GM13977 (cell line): ENCODE results near the gene NUDT22.

Source experiments
- DNase-seq: peaks from one replicate; pipeline ENCODE4 v3.0.0; 2012; ENCODE audit warnings: low spot score
- CTCF ChIP-seq: IDR thresholded peaks from 2 replicates; pipeline ENCODE4 v1.5.1; 2012; ENCODE audit warnings: mild to moderate bottlenecking, control low read depth; ENCODE audit not compliant: insufficient read depth; ENCODE audit errors: extremely low read depth, missing control alignments
- in situ Hi-C: fragments of 300-500 bp; cut with MboI; formaldehyde crosslinking; loops from one replicate; pipeline ENCODE4 v1.12.0; 2022; ENCODE audit warnings: low sequenced_read_pairs, low pct_unique_long_range_greater_than_20kb, mixed read lengths, inconsistent platforms; ENCODE audit not compliant: unreplicated experiment

Gene NUDT22

DNA sequence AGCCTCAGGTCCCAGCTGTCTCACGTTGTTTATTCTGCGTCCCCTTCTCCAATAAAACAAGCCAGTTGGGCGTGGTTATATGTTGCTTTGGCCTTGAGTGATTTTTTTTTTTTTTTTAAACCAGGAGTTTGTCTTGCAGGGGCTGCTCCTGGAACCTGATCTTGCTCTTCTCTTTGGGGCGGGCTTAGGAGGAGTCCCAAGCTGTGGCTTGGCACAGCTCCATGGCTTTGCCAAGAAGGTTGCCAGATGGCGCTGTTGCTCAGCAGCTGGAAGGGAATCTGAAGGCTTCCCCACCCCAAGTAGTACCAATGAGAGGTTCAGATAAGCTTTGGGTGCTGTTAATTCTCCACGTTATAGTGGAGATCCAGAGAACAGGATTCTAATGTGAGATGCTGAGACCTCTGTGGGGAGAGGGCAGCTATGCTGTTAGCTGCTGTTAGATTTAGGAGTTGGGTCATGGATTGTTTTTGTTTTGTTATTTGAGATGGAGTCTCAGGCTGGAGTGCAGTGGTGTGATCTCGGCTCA is 21.5 kb upstream of the NUDT22 start:
- TF ChIP-seq CTCF, result peak; percentile 73
- in situ Hi-C loops, result no loop called here
- DNase-seq, result peak; percentile 79

- TF ChIP-seq CTCF, result no peak
- DNase-seq, result peak; percentile 69
- in situ Hi-C loops, result no loop called here
Measured at GRCh38 chr11:64206457-64207255, 19.4 kb upstream of the NUDT22 start, which contains the start of gene FERMT3. Gene FERMT3, plus strand, starts transcription at chr11:64206721. Its CDS starts 644 bp downstream, at chr11:64207365.

DNA sequence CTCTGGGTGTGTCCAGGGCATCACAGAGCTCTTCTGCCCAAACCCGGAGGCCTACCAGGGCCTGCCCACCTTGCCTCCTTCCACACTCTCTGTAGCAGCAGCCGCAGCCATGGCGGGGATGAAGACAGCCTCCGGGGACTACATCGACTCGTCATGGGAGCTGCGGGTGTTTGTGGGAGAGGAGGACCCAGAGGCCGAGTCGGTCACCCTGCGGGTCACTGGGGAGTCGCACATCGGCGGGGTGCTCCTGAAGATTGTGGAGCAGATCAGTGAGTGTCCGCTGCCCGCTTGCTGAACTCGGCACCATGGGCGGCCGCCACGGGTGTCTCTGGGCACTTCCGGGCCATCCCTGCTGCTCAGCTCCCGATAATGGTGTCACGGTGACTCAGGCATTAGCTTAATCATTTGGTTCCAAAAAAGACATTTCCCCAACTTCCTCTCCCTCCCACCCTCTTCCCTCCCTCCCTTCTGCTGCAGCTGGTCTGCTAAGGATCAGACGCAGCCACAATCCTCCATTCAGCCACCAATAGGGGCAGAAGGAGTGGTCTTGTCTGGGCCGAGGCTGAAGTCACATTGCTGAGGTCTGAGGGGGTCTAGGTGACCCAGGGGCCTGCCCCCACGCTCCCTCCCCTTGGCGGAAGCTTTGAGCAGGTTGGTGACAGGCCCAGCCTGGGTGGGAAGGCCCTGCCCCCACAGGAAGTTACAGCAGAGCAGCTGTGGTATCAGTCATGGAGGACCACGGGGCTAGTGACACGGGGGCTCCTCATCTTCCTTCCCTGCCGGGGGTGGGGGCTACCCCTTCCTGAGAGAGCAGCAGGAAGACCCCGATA is 18.6 kb upstream of the NUDT22 start:
- no peak for TF ChIP-seq CTCF
- in situ Hi-C loops, result no loop called here
- peak; percentile 93 for DNase-seq

- in situ Hi-C loops, result no loop called here
- DNase-seq, result no peak
- TF ChIP-seq CTCF, result no peak
Measured at GRCh38 chr11:64208086-64208795, 17.8 kb upstream of the NUDT22 start.

- in situ Hi-C loops, result no loop called here
- DNase-seq, result no peak
- TF ChIP-seq CTCF, result no peak
Measured at GRCh38 chr11:64208796-64209562, 17.1 kb upstream of the NUDT22 start.

- in situ Hi-C loops, result no loop called here
- no peak for DNase-seq
- TF ChIP-seq CTCF, result no peak
Measured at GRCh38 chr11:64209563-64209843, 16.6 kb upstream of the NUDT22 start.
